Liver (tissue), 9 donors: Measurements from ENCODE around the gene SCGB3A2. TPM values are rescaled to one million over a fixed set of nuclear protein-coding genes. Genes with fewer than 3 reads are reported as not detected.

ENCODE experiments used
- DNase-seq: peaks from one replicate; pipeline ENCODE4 v3.0.0-alpha.2; 2017; ENCODE audit warnings: low spot score
- H3K27ac ChIP-seq, 2 donors: one replicate each; pipeline ENCODE4 v1.7.0; 2013; ENCODE audit warnings: inconsistent platforms in 2 of 2, low read length in 2 of 2, control low read depth in 1 of 2, low read depth in 1 of 2, mild to moderate bottlenecking in 1 of 2
- H3K27me3 ChIP-seq, 4 donors: one replicate each; pipeline versions ENCODE4 v1.6.1 to v1.7.0; 2013; ENCODE audit warnings: low read length in 3 of 4, inconsistent platforms in 1 of 4, mild to moderate bottlenecking in 1 of 4, moderate library complexity in 1 of 4; ENCODE audit not compliant: control insufficient read depth in 4 of 4, insufficient read depth in 4 of 4
- H3K36me3 ChIP-seq, 4 donors: one replicate each; pipeline versions ENCODE4 v1.6.1 to v1.7.0; 2013; ENCODE audit warnings: low read length in 3 of 4, mild to moderate bottlenecking in 3 of 4, low read depth in 1 of 4, moderate library complexity in 1 of 4; ENCODE audit not compliant: control insufficient read depth in 4 of 4, insufficient read depth in 3 of 4
- H3K4me1 ChIP-seq, 4 donors: one replicate each; pipeline versions ENCODE4 v1.6.1 to v1.7.0; 2013; ENCODE audit warnings: low read length in 3 of 4, mild to moderate bottlenecking in 3 of 4, moderate library complexity in 1 of 4; ENCODE audit not compliant: control insufficient read depth in 4 of 4, insufficient read depth in 4 of 4
- H3K4me3 ChIP-seq, 3 donors: one replicate each; pipeline versions ENCODE4 v1.6.1 to v1.7.0; 2013; ENCODE audit warnings: low read length in 3 of 3, control low read depth in 1 of 3, low read depth in 1 of 3, mild to moderate bottlenecking in 1 of 3
- H3K9ac ChIP-seq, 2 donors: one replicate each; pipeline ENCODE4 v1.7.0; 2013; ENCODE audit warnings: low read length in 2 of 2, mild to moderate bottlenecking in 2 of 2, moderate library complexity in 2 of 2, control low read depth in 1 of 2, low read depth in 1 of 2
- H3K9me3 ChIP-seq, 4 donors: one replicate each; pipeline versions ENCODE4 v1.6.1 to v1.7.0; 2013; ENCODE audit warnings: low read length in 3 of 4; ENCODE audit not compliant: control insufficient read depth in 4 of 4
- EGR1 ChIP-seq, 2 donors: IDR thresholded peaks; 2 replicates each; pipeline ENCODE4 v1.6.1; 2016 to 2018; ENCODE audit warnings: antibody characterized with exemption in 2 of 2, low read depth in 2 of 2
- FOXA1 ChIP-seq: IDR thresholded peaks from 2 replicates; pipeline ENCODE4 v1.6.1; 2016; ENCODE audit warnings: antibody characterized with exemption
- HNF4G ChIP-seq: IDR thresholded peaks from 2 replicates; pipeline ENCODE4 v1.6.1; 2016; ENCODE audit warnings: antibody characterized with exemption
- JUND ChIP-seq, 2 donors: IDR thresholded peaks; 2 replicates each; pipeline ENCODE4 v1.6.1; 2016; ENCODE audit warnings: antibody characterized with exemption in 2 of 2
- NR2F2 ChIP-seq: IDR thresholded peaks from 2 replicates; pipeline ENCODE4 v1.6.1; 2016; ENCODE audit warnings: antibody characterized with exemption
- REST ChIP-seq: IDR thresholded peaks from 2 replicates; pipeline ENCODE4 v1.6.1; 2016; ENCODE audit warnings: antibody characterized with exemption, mild to moderate bottlenecking
- SP1 ChIP-seq: IDR thresholded peaks from 2 replicates; pipeline ENCODE4 v1.6.1; 2018; ENCODE audit warnings: antibody characterized with exemption, mild to moderate bottlenecking
- TAF1 ChIP-seq: conservative IDR thresholded peaks from 2 replicates; pipeline ENCODE4 v1.6.1; 2016; ENCODE audit warnings: antibody characterized with exemption, mild to moderate bottlenecking
- YY1 ChIP-seq: IDR thresholded peaks from 2 replicates; pipeline ENCODE4 v1.6.1; 2016; ENCODE audit warnings: antibody characterized with exemption, mild to moderate bottlenecking
- ZBTB33 ChIP-seq: IDR thresholded peaks from 2 replicates; pipeline ENCODE4 v1.6.1; 2016; ENCODE audit warnings: antibody characterized with exemption
- WGBS: extraction: QIAGEN DNeasy Blood & Tissue Kit; methylation state at CpG from one replicate; pipeline ENCODE4 v1.1.7; 2013; 5-methylcytosine and 5-hydroxymethylcytosine counted together
- polyA plus RNA-seq, 2 donors: library from polyadenylated mRNA; stranded (reverse) in 1 of 2; unstranded in 1 of 2; fragments of 200-250 nt in 1 of 2; fragments of >200 nt in 1 of 2; fragmentation: Nextera tagmentation in 1 of 2; extraction: Ambion mirVana in 1 of 2; gene quantifications; one replicate each; pipeline versions ENCODE4 v1.2.1 to v1.2.3, GENCODE V29; 2013 to 2015
- total RNA-seq, 2 donors: library from RNA; depleted of rRNA; stranded (reverse); fragments of >200 nt; gene quantifications; one replicate each; pipeline ENCODE4 v1.2.3, GENCODE V29; 2014
- TF ChIP-seq, protein P1 (sequence below): fragments of 150-350 bp; IDR thresholded peaks from 2 replicates; pipeline ENCODE4 v1.5.1; 2017; ENCODE audit warnings: improper control_type of control experiment, low read depth, low read length; ENCODE audit not compliant: missing input control
- donor health status: healthy.
- donor health status: healthy.
- donor health status: healthy.
- donor health status: healthy.
- donor health status: healthy.

SCGB3A2 gene
- total and polyA plus RNA-seq, 4 donors = not detected

DNA sequence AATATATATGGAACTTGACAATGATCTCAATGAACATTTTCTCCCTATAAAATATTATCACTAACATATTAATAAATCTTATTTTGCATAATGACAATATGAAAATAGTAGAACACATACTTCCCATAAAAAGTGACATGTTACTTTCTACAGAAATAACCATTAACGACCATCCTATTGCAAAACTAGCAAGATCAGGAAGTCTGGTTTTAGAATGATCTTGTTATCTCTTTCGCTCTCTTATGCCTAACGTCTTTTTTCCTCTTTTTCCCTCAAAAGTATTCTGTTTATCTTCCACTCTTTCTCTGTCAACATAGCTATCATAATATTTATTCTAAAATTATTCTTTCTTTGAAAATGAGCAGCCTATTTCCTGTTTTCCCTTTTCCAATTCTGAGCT lies 49.4 kb downstream of the SCGB3A2 start (continued):
- TF ChIP-seq REST (no peak), TAF1 (no peak), FOXA1 (no peak), NR2F2 (no peak)
- TF ChIP-seq, protein P1, sequence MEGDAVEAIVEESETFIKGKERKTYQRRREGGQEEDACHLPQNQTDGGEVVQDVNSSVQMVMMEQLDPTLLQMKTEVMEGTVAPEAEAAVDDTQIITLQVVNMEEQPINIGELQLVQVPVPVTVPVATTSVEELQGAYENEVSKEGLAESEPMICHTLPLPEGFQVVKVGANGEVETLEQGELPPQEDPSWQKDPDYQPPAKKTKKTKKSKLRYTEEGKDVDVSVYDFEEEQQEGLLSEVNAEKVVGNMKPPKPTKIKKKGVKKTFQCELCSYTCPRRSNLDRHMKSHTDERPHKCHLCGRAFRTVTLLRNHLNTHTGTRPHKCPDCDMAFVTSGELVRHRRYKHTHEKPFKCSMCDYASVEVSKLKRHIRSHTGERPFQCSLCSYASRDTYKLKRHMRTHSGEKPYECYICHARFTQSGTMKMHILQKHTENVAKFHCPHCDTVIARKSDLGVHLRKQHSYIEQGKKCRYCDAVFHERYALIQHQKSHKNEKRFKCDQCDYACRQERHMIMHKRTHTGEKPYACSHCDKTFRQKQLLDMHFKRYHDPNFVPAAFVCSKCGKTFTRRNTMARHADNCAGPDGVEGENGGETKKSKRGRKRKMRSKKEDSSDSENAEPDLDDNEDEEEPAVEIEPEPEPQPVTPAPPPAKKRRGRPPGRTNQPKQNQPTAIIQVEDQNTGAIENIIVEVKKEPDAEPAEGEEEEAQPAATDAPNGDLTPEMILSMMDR = no peak

GRCh38 chr5:147930769-147931168 lies 52.3 kb downstream of the SCGB3A2 start:
- H3K27me3 ChIP-seq = no peaks in the 10 kb centered on the region
- no peak overlapping the region for H3K9ac ChIP-seq
- H3K9me3 ChIP-seq = no peaks in the 10 kb centered on the region
- no peak overlapping the region for H3K4me3 ChIP-seq
- 82% methylated on average over 2 of the region's 2 CpGs for WGBS
- no peak overlapping the region for H3K27ac ChIP-seq
- TF ChIP-seq EGR1 (IDR thresholded peaks at IDR 0.05; ENCODE audit: low read depth in 2 of 2) = no peak
- no peak for TF ChIP-seq TAF1
- TF ChIP-seq NR2F2 = no peak
- no peak for TF ChIP-seq ZBTB33
- TF ChIP-seq SP1 = no peak
- no peak for TF ChIP-seq YY1
- no peak for TF ChIP-seq FOXA1
- TF ChIP-seq JUND (IDR thresholded peaks at IDR 0.05) = no peak
- TF ChIP-seq HNF4G = no peak
- TF ChIP-seq REST = no peak
- no peak for DNase-seq
- H3K36me3 ChIP-seq = no peaks in the 10 kb centered on the region
- no peaks in the 10 kb centered on the region for H3K4me1 ChIP-seq

Other genes with a start within 250 kb of the SCGB3A2 start
- under 1 TPM; 0.23 to 0.25 TPM for gene JAKMIP2, start 96.0 kb upstream of the SCGB3A2 start, total RNA-seq
- under 1 TPM; 0.06 to 0.38 TPM for gene JAKMIP2, start 96.0 kb upstream of the SCGB3A2 start, polyA plus RNA-seq
- 10 to 100 TPM in 1 of 2 donors, under 1 TPM in 1; 0.33 to 53.7 TPM for gene SPINK1, start 47.0 kb upstream of the SCGB3A2 start, total RNA-seq
- gene SPINK1, start 47.0 kb upstream of the SCGB3A2 start, polyA plus RNA-seq = 1,000 to 10,000 TPM in 1 of 2 donors, 100 to 1,000 TPM in 1; 179 to 2,026 TPM
- gene C5orf46, start 27.8 kb downstream of the SCGB3A2 start, total RNA-seq = not detected
- not detected for gene C5orf46, start 27.8 kb downstream of the SCGB3A2 start, polyA plus RNA-seq
- gene SPINK5, start 185.3 kb downstream of the SCGB3A2 start, total RNA-seq = under 1 TPM in 1 of 2 donors, not detected in 1; 0.42 TPM
- under 1 TPM in 1 of 2 donors, not detected in 1; 0.10 TPM for gene SPINK5, start 185.3 kb downstream of the SCGB3A2 start, polyA plus RNA-seq